HuH-7.5 (cell line): ENCODE results near the gene TARS2.

Experiments used
- DNase-seq: peaks from one replicate; pipeline ENCODE4 v3.0.0; 2011; ENCODE audit warnings: low spot score

Gene TARS2

DNA sequence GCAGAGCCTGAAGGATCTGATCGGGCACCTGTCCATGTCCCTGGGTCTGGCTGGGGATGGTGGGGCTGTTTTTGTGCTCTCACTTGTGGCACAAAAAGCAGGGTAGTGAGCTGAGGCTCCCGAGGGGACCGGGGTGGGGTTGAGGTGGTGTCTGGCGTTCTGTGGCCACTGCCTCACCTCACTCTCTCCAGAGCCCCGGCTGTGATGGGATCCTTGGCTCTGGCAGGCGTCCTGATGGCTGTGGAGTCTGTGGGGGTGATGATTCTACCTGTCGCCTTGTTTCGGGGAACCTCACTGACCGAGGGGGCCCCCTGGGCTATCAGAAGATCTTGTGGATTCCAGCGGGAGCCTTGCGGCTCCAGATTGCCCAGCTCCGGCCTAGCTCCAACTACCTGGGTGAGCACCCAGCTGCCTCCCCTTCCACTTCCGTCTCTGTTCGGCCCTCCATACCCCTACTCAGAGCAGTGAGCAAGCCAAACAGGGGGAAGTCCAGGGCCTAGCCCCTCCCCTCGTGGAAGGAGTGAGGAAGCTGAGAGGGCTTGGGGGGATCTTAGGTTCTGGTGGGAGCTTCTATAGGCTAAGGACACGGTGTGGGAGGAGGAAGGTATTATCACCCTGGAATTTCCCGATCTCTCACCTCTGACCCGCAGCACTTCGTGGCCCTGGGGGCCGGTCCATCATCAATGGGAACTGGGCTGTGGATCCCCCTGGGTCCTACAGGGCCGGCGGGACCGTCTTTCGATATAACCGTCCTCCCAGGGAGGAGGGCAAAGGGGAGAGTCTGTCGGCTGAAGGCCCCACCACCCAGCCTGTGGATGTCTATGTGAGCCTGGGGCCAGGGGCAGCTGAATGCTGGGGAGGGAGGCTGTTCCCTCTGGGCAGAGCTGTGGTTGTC is 69.0 kb downstream of the TARS2 start:
- no peak for DNase-seq

GRCh38 chr1:150557065-150557600 is 69.9 kb downstream of the TARS2 start:
- DNase-seq: no peak
